IPS-NIHi11 (cell line): ENCODE data around the gene BLOC1S5.
"Not testable (repeated sequence)": the region's sequence is repeated elsewhere in the genome, so short reads cannot be mapped to it uniquely, and the experiment has no call there.

Experiments
- DNase-seq: peaks from one replicate; pipeline ENCODE4 v3.0.0; 2012; ENCODE audit warnings: mixed read lengths, low spot score

Gene BLOC1S5

DNA sequence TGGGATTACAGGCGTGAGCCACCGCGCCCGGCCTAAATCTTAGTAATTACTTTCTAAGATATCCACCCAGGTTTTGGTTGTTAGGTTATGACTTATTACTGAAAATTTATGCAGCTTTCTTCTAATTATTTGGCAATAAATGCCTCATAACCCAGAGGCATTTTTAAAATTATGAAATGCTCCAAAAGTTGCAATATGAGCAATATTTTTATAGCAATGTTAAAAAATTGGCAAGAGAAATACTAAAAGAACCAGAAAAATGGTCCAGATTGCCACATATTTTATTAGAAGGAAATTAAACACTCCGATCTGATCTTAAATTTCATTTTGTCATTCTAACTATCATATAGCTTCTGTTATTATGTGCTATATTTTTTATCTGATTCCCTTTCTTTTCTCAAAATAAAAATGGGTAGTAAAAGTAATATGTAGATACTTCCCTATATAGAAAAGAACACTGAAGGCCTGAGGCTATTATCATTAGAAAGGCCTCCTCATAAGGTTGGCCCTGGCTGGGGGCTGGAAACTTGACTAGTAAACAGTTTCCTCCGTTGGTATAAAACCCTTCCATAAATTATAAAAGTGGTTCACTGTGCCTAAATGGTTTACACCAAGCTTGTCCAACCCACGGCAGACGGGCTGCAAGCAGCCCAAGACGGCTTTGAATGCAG is 22.1 kb downstream of the BLOC1S5 start:
- no peak for DNase-seq

DNA sequence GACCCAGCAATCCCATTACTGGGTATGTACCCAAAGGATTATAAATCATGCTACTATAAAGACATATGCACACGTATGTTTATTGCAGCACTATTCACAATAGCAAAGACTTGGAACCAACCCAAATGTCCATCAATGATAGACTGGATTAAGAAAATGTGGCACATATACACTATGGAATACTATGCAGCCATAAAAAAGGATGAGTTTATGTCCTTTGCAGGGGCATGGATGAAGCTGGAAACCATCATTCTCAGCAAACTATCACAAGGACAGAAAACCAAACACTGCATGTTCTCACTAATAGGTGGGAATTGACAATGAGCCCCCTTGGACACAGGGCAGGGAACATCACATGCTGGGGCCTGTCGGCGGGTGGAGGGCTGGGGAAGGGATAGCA is 30.1 kb downstream of the BLOC1S5 start:
- not testable (repeated sequence) for DNase-seq

DNA sequence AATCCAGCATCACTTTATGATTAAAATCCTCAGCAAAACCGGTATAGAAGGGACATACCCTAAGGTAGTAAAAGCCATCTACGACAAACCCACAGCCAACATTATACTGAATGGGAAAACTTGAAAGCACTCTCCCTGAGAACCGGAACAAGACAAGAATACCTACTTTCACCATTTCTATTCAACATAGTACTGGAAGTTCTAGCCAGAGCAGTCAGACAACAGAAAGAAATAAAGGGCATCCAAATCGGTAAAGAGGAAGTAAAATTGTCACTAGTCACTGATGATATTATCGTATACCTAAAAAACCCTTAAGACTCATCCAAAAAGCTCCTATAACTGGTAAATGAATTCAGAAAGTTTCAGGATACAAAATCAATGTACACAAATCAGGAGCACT is 33.3 kb downstream of the BLOC1S5 start:
- no peak for DNase-seq

- DNase-seq = no peak
These were observed 34.8 kb downstream of the BLOC1S5 start for GRCh38 chr6:8029243-8029870.

DNA sequence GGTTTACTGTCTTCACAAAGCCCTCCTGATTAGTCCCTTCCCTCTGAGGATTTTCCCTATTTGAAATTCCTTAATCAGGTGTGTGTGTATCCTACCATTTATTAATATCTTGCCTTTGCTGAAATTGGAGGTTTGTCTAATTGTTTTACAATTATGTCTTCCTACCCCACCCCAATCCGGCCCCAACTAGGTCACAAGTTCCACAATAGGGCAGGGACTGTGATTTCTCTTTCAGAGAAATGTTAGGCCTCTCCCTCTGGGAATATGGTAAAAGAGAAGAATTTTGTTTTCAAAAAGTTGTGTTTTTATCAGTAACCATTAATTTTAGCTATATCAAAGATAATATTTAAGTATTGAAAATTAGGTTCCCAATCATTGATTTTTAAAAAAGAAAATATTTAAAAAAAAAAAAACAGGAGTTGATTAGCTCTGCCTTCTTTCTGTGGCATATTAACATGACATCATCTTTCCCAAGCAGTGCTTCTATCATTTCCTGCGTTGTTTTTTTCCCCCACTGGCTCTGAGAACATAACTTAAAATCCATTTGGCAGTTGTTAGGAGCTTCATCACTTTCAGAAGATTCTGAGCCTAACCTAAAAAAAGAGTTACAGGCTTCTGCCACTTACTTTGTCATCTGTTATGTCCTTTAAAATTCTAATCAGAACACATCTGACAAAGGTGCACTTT is 36.1 kb downstream of the BLOC1S5 start:
- no peak for DNase-seq

- no peak for DNase-seq
These were observed 37.4 kb downstream of the BLOC1S5 start for GRCh38 chr6:8026800-8027199.

GRCh38 chr6:8025191-8025590 is 39.0 kb downstream of the BLOC1S5 start:
- no peak for DNase-seq

GRCh38 chr6:8023638-8024037 is 40.6 kb downstream of the BLOC1S5 start:
- no peak for DNase-seq

DNA sequence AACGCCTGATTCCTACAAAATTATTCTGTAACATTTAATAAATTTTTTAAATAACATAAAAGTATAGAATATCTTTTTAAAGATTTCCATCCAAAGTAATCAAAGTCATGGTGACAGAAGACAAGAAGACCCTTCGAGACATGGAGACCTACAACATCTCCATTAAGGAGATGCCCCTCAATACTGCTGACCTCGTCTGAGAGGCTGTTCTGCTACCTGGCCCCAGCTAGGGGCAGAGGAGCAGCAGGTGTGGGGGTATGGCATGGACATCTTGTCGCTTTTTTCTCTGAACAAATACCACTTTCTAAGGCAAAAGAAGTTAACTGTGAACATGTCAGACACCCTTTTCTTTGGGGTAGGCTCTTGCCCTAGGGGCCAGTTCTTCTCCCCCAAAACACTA is 44.1 kb downstream of the BLOC1S5 start:
- DNase-seq = no peak

DNA sequence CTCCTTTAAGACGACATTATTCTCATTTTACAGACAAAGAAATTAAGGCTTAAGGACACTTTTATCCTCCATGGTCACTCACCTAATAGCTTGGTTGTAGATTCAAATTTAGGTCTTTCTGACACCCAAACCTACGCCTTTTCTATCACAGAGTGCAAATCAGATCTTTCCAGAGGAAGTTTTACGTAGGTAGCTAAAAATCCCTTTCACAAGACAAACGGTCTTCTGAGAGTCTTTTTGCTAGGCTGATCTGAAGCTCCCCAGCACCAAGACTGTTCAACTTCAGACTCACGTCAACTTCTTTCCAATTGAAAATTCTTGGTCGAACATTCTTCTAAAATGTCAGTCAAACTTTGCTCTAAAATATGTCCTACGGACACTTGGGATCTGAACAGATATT is 46.5 kb downstream of the BLOC1S5 start:
- DNase-seq = no peak

- no peak for DNase-seq
These were observed 46.9 kb downstream of the BLOC1S5 start for GRCh38 chr6:8017276-8017701.

DNA sequence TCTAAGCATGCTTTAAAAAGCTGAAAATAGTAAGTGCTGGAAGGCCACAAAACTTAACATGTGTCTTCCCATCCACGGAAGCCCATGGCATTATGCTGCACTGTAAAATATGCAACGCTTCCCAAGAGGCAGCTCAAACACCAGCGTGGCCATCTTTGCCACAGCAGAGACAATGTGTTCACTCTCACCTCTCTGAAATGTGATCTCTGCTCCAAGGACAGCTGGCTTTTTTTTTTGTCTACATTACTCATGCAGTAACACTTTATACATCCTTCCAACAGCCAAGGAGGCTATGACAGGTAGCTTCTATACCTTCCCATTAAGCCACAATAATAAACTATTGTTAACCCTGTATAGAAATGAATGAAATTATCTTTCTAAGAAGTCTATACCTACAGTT is 49.2 kb downstream of the BLOC1S5 start:
- DNase-seq = no peak

DNA sequence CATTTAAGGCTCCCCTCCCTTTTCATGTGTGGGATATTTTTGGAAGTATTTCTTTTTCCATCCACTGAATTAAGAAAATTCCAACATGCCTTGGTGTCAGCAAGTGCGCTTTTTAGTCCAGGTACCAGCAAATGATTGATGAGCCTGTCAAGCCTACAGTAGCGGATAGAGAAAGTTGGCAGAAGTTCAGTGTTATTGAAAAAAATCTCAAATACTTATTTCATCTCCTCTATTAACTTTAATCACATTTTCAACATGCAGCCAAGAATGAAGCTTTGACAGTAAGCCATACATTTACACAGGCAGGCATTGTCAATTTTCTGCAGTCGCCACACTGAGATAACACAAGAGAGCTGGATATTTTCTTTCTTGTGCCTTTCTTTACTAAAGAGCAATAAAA is 50.4 kb downstream of the BLOC1S5 start:
- DNase-seq = no peak

DNA sequence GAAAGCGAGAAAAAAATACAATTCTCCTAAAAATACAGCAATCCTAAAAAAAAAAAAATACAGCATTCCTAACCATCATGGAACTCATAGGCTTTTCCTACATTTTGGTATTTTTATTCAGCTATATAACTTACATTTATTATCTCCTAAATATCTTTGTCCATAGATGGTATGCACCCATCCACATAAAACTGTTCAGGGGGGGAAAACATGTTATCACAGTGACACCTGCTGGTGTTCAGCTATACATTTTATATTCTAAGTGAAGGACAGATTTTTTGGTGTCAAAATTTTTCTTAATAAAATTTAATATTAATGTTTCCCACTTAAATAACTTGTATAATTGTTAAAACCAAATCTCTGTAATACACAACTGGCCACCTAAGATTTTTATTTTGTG is 58.0 kb downstream of the BLOC1S5 start:
- DNase-seq = no peak

DNA sequence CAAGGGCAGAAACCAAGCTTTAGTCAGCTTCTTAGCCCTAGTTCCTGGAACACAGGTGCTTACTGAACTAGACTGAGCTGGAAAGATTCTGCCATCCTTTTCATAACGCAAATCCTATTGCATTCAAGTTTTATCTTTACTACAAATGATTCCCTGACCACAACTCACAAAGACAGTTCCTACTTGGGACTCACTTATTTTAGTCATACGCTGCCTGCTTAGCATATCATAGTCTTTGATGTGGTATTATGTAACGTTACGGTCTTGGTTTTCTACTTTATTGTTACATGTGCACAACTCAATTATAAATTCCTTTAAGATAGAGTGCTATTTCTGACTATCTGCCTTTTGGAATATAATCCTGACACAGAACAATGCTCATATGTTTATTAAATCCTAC is 59.1 kb downstream of the BLOC1S5 start:
- no peak for DNase-seq

GRCh38 chr6:8000636-8001035 is 63.6 kb downstream of the BLOC1S5 start:
- DNase-seq = no peak

DNA sequence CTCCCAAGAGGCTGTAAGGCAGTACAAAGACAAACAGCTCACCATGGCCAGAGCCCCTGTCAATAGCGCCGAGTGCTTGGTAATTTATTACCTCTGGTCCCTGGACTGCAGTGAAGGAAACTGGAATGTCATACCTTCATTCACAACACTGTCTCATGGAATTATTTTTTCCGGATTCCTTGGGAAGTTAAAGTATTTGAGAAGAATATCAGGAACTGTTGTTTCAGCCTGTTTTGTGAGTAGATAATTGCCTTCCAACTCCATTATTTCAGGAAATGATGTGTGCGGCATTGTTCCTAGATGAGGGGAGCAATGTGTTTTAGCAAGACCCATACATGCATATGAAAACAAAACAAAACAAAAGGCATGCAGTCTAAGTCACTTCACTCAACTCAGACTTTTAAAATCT is 64.0 kb downstream of the BLOC1S5 start:
- no peak for DNase-seq

- no peak for DNase-seq
These were observed 65.0 kb downstream of the BLOC1S5 start for GRCh38 chr6:7999201-7999600.

DNA sequence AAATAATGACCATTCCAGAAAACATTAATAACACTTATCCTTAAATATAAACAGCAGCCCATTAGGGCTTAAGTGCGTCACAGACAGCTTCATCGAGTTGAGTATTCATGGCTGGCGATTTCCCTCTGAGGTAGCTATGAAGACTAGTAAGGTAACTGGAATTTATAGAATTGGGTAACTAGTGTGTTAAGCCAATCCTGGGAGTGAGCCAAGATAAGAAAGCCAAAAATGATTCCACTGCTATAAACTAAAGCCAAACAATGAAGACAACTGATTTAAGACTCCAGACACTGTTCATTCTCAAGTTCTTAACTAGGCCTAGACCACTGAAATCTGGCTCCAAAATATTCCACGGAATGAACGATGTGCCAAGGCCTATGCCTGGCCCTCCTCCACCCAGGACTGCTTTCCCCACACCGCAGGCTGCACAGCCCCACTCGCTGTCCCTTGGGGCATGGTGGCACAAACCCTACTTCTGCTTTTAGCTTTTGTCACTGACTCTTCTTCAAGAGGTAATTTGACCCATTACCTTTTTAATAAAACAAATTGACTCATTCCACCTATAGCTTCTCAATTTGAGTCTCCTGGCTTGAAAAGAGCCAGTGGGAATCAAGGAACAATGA is 66.0 kb downstream of the BLOC1S5 start:
- no peak for DNase-seq

- DNase-seq = no peak
These were observed 66.9 kb downstream of the BLOC1S5 start for GRCh38 chr6:7997286-7997685.

GRCh38 chr6:7996538-7997111 is 67.6 kb downstream of the BLOC1S5 start:
- DNase-seq = no peak

DNA sequence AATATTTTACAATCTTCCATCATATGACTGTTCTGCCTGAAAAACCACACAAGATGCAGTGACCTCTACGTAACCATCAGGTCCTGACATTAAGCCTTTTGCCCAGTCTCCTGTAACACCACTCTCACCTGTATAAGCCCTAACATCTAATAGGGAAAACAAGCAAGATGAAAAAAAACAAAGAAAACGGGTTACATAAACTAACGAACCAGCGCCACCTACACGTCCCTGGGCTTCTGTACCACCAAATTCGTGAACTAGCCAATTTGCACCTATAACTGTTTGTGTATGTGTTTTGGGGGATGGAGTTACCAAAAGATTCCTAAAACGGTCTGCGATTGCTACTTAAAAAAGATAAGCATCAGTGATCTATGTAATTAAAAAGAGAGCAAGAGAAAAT is 70.2 kb downstream of the BLOC1S5 start:
- DNase-seq = no peak

- no peak for DNase-seq
These were observed 70.8 kb downstream of the BLOC1S5 start for GRCh38 chr6:7993399-7993798.
